ENCODE data around the gene DOK6.
"Not testable (repeated sequence)": the region's sequence is repeated elsewhere in the genome, so short reads cannot be mapped to it uniquely, and the experiment has no call there.

Gene DOK6

DNA sequence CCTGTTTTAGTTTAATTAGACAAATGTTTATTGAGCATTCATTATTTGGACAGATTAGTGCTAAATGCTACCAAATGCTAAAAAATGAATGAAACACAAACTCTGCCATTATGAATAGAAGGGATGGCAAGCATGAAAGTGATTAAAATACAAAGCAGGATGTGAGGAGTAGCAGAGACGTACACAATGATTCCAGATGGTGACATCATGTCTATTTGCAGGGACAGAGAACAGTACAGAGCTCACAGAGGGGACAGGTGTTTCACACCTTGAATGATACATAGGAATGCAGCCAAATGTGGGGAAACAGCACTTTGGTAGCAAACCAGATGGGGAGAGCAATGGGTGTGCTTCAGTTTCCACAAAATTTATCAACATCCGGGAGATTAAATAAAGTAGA, 470.7 kb downstream of the DOK6 start:
- TF ChIP-seq, protein P1, sequence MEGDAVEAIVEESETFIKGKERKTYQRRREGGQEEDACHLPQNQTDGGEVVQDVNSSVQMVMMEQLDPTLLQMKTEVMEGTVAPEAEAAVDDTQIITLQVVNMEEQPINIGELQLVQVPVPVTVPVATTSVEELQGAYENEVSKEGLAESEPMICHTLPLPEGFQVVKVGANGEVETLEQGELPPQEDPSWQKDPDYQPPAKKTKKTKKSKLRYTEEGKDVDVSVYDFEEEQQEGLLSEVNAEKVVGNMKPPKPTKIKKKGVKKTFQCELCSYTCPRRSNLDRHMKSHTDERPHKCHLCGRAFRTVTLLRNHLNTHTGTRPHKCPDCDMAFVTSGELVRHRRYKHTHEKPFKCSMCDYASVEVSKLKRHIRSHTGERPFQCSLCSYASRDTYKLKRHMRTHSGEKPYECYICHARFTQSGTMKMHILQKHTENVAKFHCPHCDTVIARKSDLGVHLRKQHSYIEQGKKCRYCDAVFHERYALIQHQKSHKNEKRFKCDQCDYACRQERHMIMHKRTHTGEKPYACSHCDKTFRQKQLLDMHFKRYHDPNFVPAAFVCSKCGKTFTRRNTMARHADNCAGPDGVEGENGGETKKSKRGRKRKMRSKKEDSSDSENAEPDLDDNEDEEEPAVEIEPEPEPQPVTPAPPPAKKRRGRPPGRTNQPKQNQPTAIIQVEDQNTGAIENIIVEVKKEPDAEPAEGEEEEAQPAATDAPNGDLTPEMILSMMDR (IDR thresholded peaks at IDR 0.05; ENCODE audit: low read depth, low read length), result no peak
- no peak overlapping the region for H3K4me3 ChIP-seq (ENCODE audit: low read depth, low read length)
- DNase-seq (ENCODE audit: low read depth, low spot score), result no peak
- in situ Hi-C loops (cut with HindIII; ENCODE audit: low sequenced_read_pairs), result no loop called here

DNA sequence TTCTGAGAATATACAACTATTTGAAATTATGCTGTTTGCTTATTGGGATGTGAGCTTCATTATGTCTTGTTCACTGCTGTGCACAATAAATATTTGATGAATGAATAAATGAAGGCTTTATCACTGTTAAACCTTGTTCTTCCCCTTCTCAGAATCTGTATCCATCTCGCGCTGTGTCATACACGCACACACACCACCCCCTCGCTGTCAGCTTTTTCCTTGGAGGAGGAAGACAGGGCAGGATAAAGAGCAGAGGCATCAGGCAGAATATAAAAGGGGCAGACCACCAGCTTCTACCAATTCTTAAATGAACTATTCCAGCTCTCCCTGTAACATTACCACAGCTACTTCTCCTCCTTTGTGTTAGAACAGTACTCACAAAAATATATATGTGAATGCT, 472.0 kb downstream of the DOK6 start:
- no peak overlapping the region for H3K4me3 ChIP-seq (ENCODE audit: low read depth, low read length)
- TF ChIP-seq, protein P1 (IDR thresholded peaks at IDR 0.05; ENCODE audit: low read depth, low read length), result no peak
- in situ Hi-C loops (cut with HindIII; ENCODE audit: low sequenced_read_pairs), result no loop called here
- no peak for DNase-seq (ENCODE audit: low read depth, low spot score)

DNA sequence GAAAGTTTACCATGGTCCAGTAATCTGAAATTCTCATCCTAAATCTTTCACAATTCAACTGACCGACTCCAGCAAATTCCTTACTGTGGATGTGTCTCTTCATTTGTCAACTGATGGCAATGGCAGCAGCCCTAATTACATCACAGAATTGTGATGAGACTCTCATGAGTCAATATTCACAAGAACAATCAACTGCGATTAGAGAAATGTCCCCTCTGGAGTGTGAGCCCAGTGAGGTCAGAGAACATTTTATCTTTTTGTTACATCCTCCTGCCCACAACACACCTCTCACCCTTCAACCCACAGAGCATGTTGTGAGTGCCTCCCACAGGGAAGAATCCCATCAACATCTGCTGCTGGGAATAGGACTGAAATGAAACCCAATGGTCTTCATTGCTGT, 473.4 kb downstream of the DOK6 start:
- H3K4me3 ChIP-seq (ENCODE audit: low read depth, low read length), result no peak overlapping the region
- TF ChIP-seq, protein P1 (IDR thresholded peaks at IDR 0.05; ENCODE audit: low read depth, low read length), result no peak
- in situ Hi-C loops (cut with HindIII; ENCODE audit: low sequenced_read_pairs), result no loop called here
- DNase-seq (ENCODE audit: low read depth, low spot score), result peak; percentile 4

DNA sequence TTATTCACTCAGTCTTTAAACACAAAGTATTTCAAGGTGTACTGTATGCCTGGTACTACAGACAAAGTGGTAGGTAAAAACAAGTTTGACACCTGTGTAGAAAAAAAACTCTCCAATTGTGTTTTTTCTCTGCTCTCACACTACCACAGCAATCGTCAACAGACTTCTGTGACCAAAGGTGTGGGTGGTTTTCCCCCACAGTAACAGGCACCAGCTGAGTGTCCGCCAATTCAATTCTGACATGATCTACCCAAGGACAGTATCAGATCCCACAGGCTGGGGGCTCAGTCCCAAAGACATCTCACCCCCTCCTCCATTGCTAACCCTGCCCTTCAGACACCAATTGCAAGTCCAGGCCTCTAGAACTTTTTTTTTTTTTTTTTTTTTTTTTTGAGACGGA, 475.8 kb downstream of the DOK6 start:
- in situ Hi-C loops (cut with HindIII; ENCODE audit: low sequenced_read_pairs), result no loop called here
- H3K4me3 ChIP-seq (ENCODE audit: low read depth, low read length), result no peak overlapping the region
- TF ChIP-seq, protein P1 (IDR thresholded peaks at IDR 0.05; ENCODE audit: low read depth, low read length), result no peak
- DNase-seq (ENCODE audit: low read depth, low spot score), result no peak

DNA sequence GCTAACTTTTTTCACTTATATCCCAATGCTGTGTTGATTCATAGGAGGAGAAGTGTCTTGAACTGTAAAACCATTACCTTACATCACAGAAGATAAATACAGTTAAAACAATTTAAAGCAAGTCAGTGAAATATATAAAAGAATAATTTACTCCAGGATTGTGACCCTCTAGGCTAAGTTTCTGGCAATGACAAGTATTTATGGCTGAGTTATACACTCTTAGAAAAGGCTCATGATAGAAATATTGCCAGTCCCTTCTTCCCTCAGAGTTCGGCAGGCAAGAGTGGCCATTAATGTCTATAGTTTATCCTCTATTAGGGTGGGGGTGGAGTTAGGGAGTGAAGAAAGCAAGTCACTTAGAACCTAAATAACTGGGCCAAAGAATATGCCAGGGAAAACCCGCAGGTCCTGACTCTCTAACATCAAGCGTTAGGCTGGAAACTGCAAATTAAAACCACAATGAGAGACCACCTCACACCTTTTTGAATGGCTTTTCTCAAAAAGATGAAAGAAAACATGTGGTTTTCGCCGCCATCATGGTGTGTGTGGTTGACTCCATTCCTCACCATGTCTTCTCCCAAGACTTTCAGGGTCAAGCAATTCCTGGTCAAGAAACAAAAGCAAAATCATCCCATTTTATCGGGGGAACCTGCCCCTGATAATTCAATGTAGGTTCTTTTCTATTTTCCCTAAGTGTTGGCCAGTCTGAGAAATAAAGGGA, 477.7 kb downstream of the DOK6 start:
- in situ Hi-C loops (cut with HindIII; ENCODE audit: low sequenced_read_pairs), result no loop called here
- no peak overlapping the region for H3K4me3 ChIP-seq (ENCODE audit: low read depth, low read length)
- TF ChIP-seq, protein P1 (IDR thresholded peaks at IDR 0.05; ENCODE audit: low read depth, low read length), result no peak
- DNase-seq (ENCODE audit: low read depth, low spot score), result no peak

DNA sequence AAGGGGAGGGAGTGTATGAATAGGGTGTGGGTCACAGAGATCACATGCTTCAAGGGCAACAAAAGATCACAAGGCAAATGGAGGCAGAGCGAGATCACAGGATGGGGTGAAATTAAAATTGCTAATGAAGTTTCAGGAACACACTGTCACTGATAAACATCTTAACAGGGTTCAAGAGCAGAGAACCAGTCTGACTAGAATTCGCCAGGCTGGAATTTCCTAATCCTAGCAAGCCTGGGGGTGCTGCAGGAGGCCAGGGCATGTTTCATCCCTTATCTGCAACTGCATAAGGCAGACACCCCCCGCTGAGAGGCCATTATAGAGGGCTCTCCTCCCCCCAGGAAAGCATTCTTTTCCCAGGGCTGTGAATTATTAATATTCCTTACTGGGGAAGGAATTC, 478.4 kb downstream of the DOK6 start:
- H3K4me3 ChIP-seq (ENCODE audit: low read depth, low read length); DNase-seq (ENCODE audit: low read depth, low spot score); in situ Hi-C loops (cut with HindIII; ENCODE audit: low sequenced_read_pairs): not testable (repeated sequence)

DNA sequence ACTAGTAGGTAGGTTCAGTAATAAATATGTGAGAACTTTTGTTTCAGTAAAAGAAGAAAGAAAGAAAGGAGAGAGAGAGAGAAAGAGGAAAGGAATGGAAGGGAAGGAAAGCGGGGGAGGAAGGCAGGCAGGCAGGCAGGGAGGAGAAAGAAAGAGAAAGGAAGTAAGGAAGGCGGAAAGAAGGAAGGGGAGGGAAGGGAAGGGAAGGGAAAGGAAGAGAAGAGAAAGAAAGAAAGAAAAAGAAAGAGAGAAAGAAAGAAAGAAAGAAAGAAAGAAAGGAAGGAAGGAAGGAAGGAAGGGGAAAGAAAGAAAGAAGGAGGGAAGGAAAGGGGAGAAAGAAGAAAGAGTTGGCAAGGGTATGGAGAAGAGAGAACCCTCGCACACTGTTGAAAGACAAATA, 479.4 kb downstream of the DOK6 start:
- in situ Hi-C loops (cut with HindIII; ENCODE audit: low sequenced_read_pairs), result no loop called here
- no peak for DNase-seq (ENCODE audit: low read depth, low spot score)
- no peak overlapping the region for H3K4me3 ChIP-seq (ENCODE audit: low read depth, low read length)
- TF ChIP-seq, protein P1 (IDR thresholded peaks at IDR 0.05; ENCODE audit: low read depth, low read length), result no peak

Measured in astrocyte of the spinal cord (primary cell).